ENCODE data around the gene ARID4B. TPM values are rescaled to one million over a fixed set of nuclear protein-coding genes. Genes with fewer than 3 reads are reported as not detected.

ARID4B gene
- total RNA-seq, 1 experiment from 2014 or later = 34.0 TPM

DNA sequence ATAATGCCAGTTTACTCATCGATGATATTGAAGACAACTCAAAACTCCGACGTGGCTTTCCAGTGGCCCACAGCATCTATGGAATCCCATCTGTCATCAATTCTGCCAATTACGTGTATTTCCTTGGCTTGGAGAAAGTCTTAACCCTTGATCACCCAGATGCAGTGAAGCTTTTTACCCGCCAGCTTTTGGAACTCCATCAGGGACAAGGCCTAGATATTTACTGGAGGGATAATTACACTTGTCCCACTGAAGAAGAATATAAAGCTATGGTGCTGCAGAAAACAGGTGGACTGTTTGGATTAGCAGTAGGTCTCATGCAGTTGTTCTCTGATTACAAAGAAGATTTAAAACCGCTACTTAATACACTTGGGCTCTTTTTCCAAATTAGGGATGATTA is 14.1 kb upstream of the ARID4B start:
- H3K9ac ChIP-seq (ENCODE audit: extremely low read depth, insufficient read length, low read length) = no peak overlapping the region
- H2BK15ac ChIP-seq (ENCODE audit: low read depth, low read length) = no peak overlapping the region
- H2BK120ac ChIP-seq (ENCODE audit: low read depth, low read length, poor library complexity, severe bottlenecking) = no peak overlapping the region
- H3K79me2 ChIP-seq (ENCODE audit: insufficient read depth, low read length) = no peaks in the 10 kb centered on the region
- no peak overlapping the region for H3K4me2 ChIP-seq (ENCODE audit: insufficient read depth, insufficient read length, low read length)
- H3K56ac ChIP-seq (ENCODE audit: insufficient read length, low read depth, low read length) = no peak overlapping the region
- TF ChIP-seq, protein P1, sequence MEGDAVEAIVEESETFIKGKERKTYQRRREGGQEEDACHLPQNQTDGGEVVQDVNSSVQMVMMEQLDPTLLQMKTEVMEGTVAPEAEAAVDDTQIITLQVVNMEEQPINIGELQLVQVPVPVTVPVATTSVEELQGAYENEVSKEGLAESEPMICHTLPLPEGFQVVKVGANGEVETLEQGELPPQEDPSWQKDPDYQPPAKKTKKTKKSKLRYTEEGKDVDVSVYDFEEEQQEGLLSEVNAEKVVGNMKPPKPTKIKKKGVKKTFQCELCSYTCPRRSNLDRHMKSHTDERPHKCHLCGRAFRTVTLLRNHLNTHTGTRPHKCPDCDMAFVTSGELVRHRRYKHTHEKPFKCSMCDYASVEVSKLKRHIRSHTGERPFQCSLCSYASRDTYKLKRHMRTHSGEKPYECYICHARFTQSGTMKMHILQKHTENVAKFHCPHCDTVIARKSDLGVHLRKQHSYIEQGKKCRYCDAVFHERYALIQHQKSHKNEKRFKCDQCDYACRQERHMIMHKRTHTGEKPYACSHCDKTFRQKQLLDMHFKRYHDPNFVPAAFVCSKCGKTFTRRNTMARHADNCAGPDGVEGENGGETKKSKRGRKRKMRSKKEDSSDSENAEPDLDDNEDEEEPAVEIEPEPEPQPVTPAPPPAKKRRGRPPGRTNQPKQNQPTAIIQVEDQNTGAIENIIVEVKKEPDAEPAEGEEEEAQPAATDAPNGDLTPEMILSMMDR (conservative IDR thresholded peaks at IDR 0.05) = no peak
- no peaks in the 10 kb centered on the region for H3K27me3 ChIP-seq (ENCODE audit: insufficient read depth, low read length)
- no peak overlapping the region for H3K18ac ChIP-seq (ENCODE audit: insufficient read length, low read depth, low read length)
- no peaks in the 10 kb centered on the region for H3K79me1 ChIP-seq (ENCODE audit: insufficient read depth, low read depth, low read length, poor library complexity, severe bottlenecking)
- H3K9me3 ChIP-seq (ENCODE audit: control insufficient read depth, low read depth, low read length) = no peaks in the 10 kb centered on the region
- no peak overlapping the region for H2BK5ac ChIP-seq (ENCODE audit: insufficient read length, low read length)
- no peak overlapping the region for H4K91ac ChIP-seq (ENCODE audit: insufficient read length, low read depth, low read length)
- H3K14ac ChIP-seq (ENCODE audit: insufficient read depth, low read length) = no peak overlapping the region
- no peak overlapping the region for H3K4ac ChIP-seq (ENCODE audit: low read depth, low read length)
- no peak overlapping the region; a peak in 1 of 7 replicates for H3K27ac Mint-ChIP-seq
- no peak overlapping the region for H2AFZ ChIP-seq (ENCODE audit: low read length)
- H3K4me1 Mint-ChIP-seq = peaks cover 3 to 4% of the 10 kb centered on the region in 2 experiments; a peak in 2 of 4 replicates
- H3K4me1 ChIP-seq (ENCODE audit: insufficient read depth, low read length) = no peaks in the 10 kb centered on the region
- no peaks in the 10 kb centered on the region for H3K23me2 ChIP-seq (ENCODE audit: insufficient read length, low read depth, low read length, poor library complexity, severe bottlenecking)
- no peaks in the 10 kb centered on the region; a peak in 1 of 5 replicates for H3K9me3 Mint-ChIP-seq
- H3K27ac ChIP-seq (ENCODE audit: insufficient read length, low read depth, low read length) = no peak overlapping the region
- H4K20me1 ChIP-seq (ENCODE audit: control insufficient read depth, insufficient read depth, insufficient read length) = no peaks in the 10 kb centered on the region
- H2BK20ac ChIP-seq (ENCODE audit: low read depth, low read length, poor library complexity, severe bottlenecking) = no peak overlapping the region
- H3K4me3 Mint-ChIP-seq = no peak overlapping the region
- H2AK5ac ChIP-seq (ENCODE audit: insufficient read length, low read length) = no peak overlapping the region
- no peak overlapping the region for H2BK12ac ChIP-seq (ENCODE audit: insufficient read length, low read depth, low read length)
- H4K8ac ChIP-seq (replicated peaks; ENCODE audit: insufficient read length, low read depth, low read length) = no peak overlapping the region
- no CpG with 5 or more reads among the region's 6 CpGs for WGBS (ENCODE audit: extremely low coverage, insufficient read length, low lambda C conversion rate)
- H4K5ac ChIP-seq (ENCODE audit: insufficient read length, low read depth, low read length) = no peak overlapping the region
- H3K23ac ChIP-seq (ENCODE audit: insufficient read length, low read depth, low read length) = no peak overlapping the region
- H3K27me3 Mint-ChIP-seq (ENCODE audit: low read depth) = no peaks in the 10 kb centered on the region
- H3K36me3 Mint-ChIP-seq (ENCODE audit: insufficient read depth in 1 of 3, low read depth in 3 of 3) = peaks cover 12 to 43% (median 36%) of the 10 kb centered on the region in 3 experiments
- DNase-seq = no peak
- H3T11ph ChIP-seq (ENCODE audit: low read length) = no peak overlapping the region

All from H9 (cell line).